OCI-LY3 (cell line): ENCODE data around the gene RPL31.
A peak's percentile ranks its signal among the peaks of the same experiment; 100 is the strongest.

Experiments used
- H2AFZ ChIP-seq: fragments of 200-600, 300-600 bp; shearing (Covaris generic); 2 replicates; pipeline ENCODE4 v1.6.0; 2014; ENCODE audit warnings: antibody characterized with exemption, low read depth, low read length
- H3K27ac ChIP-seq: fragments of 200-600, 300-600 bp; sonication (generic); 2 replicates; pipeline ENCODE4 v1.5.1; 2014; ENCODE audit warnings: mild to moderate bottlenecking, low read length, moderate library complexity, mixed read lengths
- H3K27me3 ChIP-seq: fragments of 200-600, 300-600 bp; sonication (generic); 2 replicates; pipeline ENCODE4 v1.6.1; 2014; ENCODE audit warnings: low read depth, low read length, mixed read lengths
- H3K36me3 ChIP-seq: fragments of 200-600, 300-600 bp; sonication (generic); replicated peaks from 2 replicates; pipeline ENCODE3; 2014; ENCODE audit warnings: low read depth, low read length, mixed read lengths
- H3K4me1 ChIP-seq: fragments of 300-600, 200-600 bp; sonication (generic); 2 replicates; pipeline ENCODE4 v1.6.1; 2014; ENCODE audit warnings: low read length, mixed read lengths
- H3K4me2 ChIP-seq: fragments of 200-600, 300-600 bp; sonication (generic); 2 replicates; pipeline ENCODE4 v1.6.1; 2014; ENCODE audit warnings: low read length, mixed read lengths
- H3K4me3 ChIP-seq: fragments of 300-600, 200-600 bp; sonication (generic); 2 replicates; pipeline ENCODE4 v1.5.1; 2014; ENCODE audit warnings: antibody characterized with exemption, mild to moderate bottlenecking, low read length, moderate library complexity
- H3K79me2 ChIP-seq: fragments of 300-600, 200-600 bp; shearing (Covaris generic); 2 replicates; pipeline ENCODE4 v1.6.1; 2014; ENCODE audit warnings: mild to moderate bottlenecking, low read length, mixed read lengths
- H3K9ac ChIP-seq: fragments of 300-600, 200-600 bp; shearing (Covaris generic); 2 replicates; pipeline ENCODE4 v1.6.0; 2014; ENCODE audit warnings: mild to moderate bottlenecking, low read length, moderate library complexity
- H3K9me3 ChIP-seq: fragments of 200-600, 300-600 bp; shearing (Covaris generic); 2 replicates; pipeline ENCODE4 v1.6.1; 2014; ENCODE audit warnings: low read length, mixed read lengths; ENCODE audit not compliant: insufficient read depth
- H4K20me1 ChIP-seq: fragments of 200-600, 300-600 bp; sonication (generic); 2 replicates; pipeline ENCODE4 v1.6.1; 2016; ENCODE audit warnings: low read length, mixed read lengths; ENCODE audit not compliant: insufficient read depth
- CTCF ChIP-seq: fragments of 200-600, 300-600 bp; sonication (generic); IDR thresholded peaks from 2 replicates; pipeline ENCODE4 v1.5.1; 2014; ENCODE audit warnings: antibody characterized with exemption, low read length, low read depth
- EZH2phosphoT487 ChIP-seq: fragments of 200-600 bp; shearing (Covaris generic); IDR thresholded peaks from 2 replicates; pipeline ENCODE4 v1.6.1; 2018; ENCODE audit warnings: antibody characterized with exemption, mixed run types, low read depth

Gene RPL31

GRCh38 chr2:100975521-100975785 is 26.6 kb upstream of the RPL31 start:
- TF ChIP-seq CTCF (no peak), EZH2phosphoT487 (no peak)

GRCh38 chr2:100976061-100976460 is 26.0 kb upstream of the RPL31 start:
- peaks cover 12% of the 10 kb centered on the region for H3K4me1 ChIP-seq
- H3K9me3 ChIP-seq = no peaks in the 10 kb centered on the region
- no peak overlapping the region for H3K9ac ChIP-seq
- H3K79me2 ChIP-seq = no peaks in the 10 kb centered on the region
- no peak overlapping the region for H2AFZ ChIP-seq
- no peak overlapping the region; the same call in 1 of the 2 replicates for H3K4me2 ChIP-seq
- H3K27me3 ChIP-seq = peaks cover 52% of the 10 kb centered on the region
- TF ChIP-seq CTCF (no peak), EZH2phosphoT487 (no peak)
- no peaks in the 10 kb centered on the region for H4K20me1 ChIP-seq
- H3K4me3 ChIP-seq = no peak overlapping the region
- H3K36me3 ChIP-seq = no peaks in the 10 kb centered on the region
- no peak overlapping the region for H3K27ac ChIP-seq

More at GRCh38 chr2:100975521-100975785, 26.6 kb upstream of the RPL31 start:
- H3K79me2 ChIP-seq = no peaks in the 10 kb centered on the region
- H3K4me1 ChIP-seq = peaks cover 12% of the 10 kb centered on the region
- no peak overlapping the region for H3K4me2 ChIP-seq
- H3K36me3 ChIP-seq = no peaks in the 10 kb centered on the region
- no peaks in the 10 kb centered on the region for H3K9me3 ChIP-seq
- peaks cover 52% of the 10 kb centered on the region for H3K27me3 ChIP-seq
- no peak overlapping the region for H3K27ac ChIP-seq
- no peaks in the 10 kb centered on the region for H4K20me1 ChIP-seq
- no peak overlapping the region for H2AFZ ChIP-seq
- H3K9ac ChIP-seq = no peak overlapping the region
- no peak overlapping the region for H3K4me3 ChIP-seq

GRCh38 chr2:100976645-100977391 is 25.3 kb upstream of the RPL31 start:
- Histone ChIP-seq H3K4me1 (peaks cover 12% of the 10 kb centered on the region), H3K79me2 (no peaks in the 10 kb centered on the region), H3K4me3 (peak overlapping the region; percentile 67), H3K9me3 (no peaks in the 10 kb centered on the region), H2AFZ (no peak overlapping the region), H3K9ac (0 out of 2 replicates have a peak overlapping the region, but pooled peaks have one; percentile 6), H3K27ac (no peak overlapping the region), H3K27me3 (peaks cover 47% of the 10 kb centered on the region), H3K36me3 (no peaks in the 10 kb centered on the region), H3K4me2 (peak overlapping the region; percentile 92), H4K20me1 (no peaks in the 10 kb centered on the region)
- TF ChIP-seq CTCF (no peak), EZH2phosphoT487 (no peak)

GRCh38 chr2:100977511-100977910 is 24.6 kb upstream of the RPL31 start:
- H4K20me1 ChIP-seq = no peaks in the 10 kb centered on the region
- H3K27me3 ChIP-seq = peaks cover 47% of the 10 kb centered on the region
- no peak overlapping the region for H3K27ac ChIP-seq
- TF ChIP-seq EZH2phosphoT487 (no peak), CTCF (no peak)
- H3K9ac ChIP-seq = no peak overlapping the region
- no peaks in the 10 kb centered on the region for H3K9me3 ChIP-seq
- H3K36me3 ChIP-seq = no peaks in the 10 kb centered on the region
- H2AFZ ChIP-seq = no peak overlapping the region
- peaks cover 12% of the 10 kb centered on the region for H3K4me1 ChIP-seq
- peak overlapping the region; percentile 67; the same call in 1 of the 2 replicates for H3K4me3 ChIP-seq
- peak overlapping the region; percentile 92 for H3K4me2 ChIP-seq
- no peaks in the 10 kb centered on the region for H3K79me2 ChIP-seq
